ENCODE data around the gene HDAC1. TPM values are rescaled to one million over a fixed set of nuclear protein-coding genes. Genes with fewer than 3 reads are reported as not detected.

The HDAC1 gene
- total RNA-seq, 2 experiments from 2014 or later: 259 to 263 TPM

GRCh38 chr1:32335790-32336590 is 44.1 kb downstream of the HDAC1 start, which contains the start of gene MARCKSL1:
MARCKSL1 (minus strand) TSS chr1:32336233; CDS start chr1:32336033, 200 bp downstream.
- no peak within 1 kb of the TSS for H2AFZ ChIP-seq (ENCODE audit: low read length)
- BruUV-seq (replicated peaks): no TSS peak
- H3K27ac ChIP-seq (ENCODE audit: low read depth, low read length, poor library complexity, severe bottlenecking): peak within 1 kb of the TSS; percentile 64
- H3K9me3 ChIP-seq (ENCODE audit: low read length): no peaks in the 10 kb centered on the region
- CTCF ChIA-PET (ENCODE audit: unreplicated experiment): interaction anchor here (0.7 to 0.9 kb wide), 3 partner anchors 9 to 135 kb away, joined by 3 read pairs; no protein-coding TSS in a partner anchor
- DNase-seq (ENCODE audit: low spot score): peak; percentile 85
- TF ChIP-seq CTCF (conservative IDR thresholded peaks at IDR 0.05; ENCODE audit: low read length): no peak
- no peak for TF ChIP-seq EZH2phosphoT487 (IDR thresholded peaks at IDR 0.05; ENCODE audit: borderline replicate concordance, low read depth, low read length)
- no peaks in the 10 kb centered on the region for H3K9me2 ChIP-seq (ENCODE audit: insufficient read depth, low read length)
- peak within 1 kb of the TSS; percentile 85 for H3K4me3 ChIP-seq (ENCODE audit: low read depth, low read length, poor library complexity, severe bottlenecking)
- H3K79me2 ChIP-seq (ENCODE audit: insufficient read depth, low read depth, low read length): peaks cover 27% of the 10 kb centered on the region
- H3K4me1 ChIP-seq (ENCODE audit: insufficient read depth, low read length, poor library complexity, severe bottlenecking): peaks cover 50% of the 10 kb centered on the region
- peaks cover 10% of the 10 kb centered on the region for H4K20me1 ChIP-seq (ENCODE audit: insufficient read depth, low read length)
- peaks cover 40% of the 10 kb centered on the region for H3K36me3 ChIP-seq (ENCODE audit: insufficient read depth, low read length)
- peak within 1 kb of the TSS; percentile 99 for H3K4me2 ChIP-seq (ENCODE audit: low read length)
- intact Hi-C loops (cut with micrococcal nuclease; ENCODE audit: unreplicated experiment): loop anchor here (1.0 to 5.0 kb wide), 5 partner anchors 15 to 481 kb away; partner anchors contain the start of genes HDAC1, S100PBP and YARS1
- POLR2A ChIA-PET: interaction anchor here (0.5 to 1.6 kb wide), 14 partner anchors 11 to 551 kb away, joined by 3 to 8 read pairs (median 4); no protein-coding TSS in a partner anchor

DNA sequence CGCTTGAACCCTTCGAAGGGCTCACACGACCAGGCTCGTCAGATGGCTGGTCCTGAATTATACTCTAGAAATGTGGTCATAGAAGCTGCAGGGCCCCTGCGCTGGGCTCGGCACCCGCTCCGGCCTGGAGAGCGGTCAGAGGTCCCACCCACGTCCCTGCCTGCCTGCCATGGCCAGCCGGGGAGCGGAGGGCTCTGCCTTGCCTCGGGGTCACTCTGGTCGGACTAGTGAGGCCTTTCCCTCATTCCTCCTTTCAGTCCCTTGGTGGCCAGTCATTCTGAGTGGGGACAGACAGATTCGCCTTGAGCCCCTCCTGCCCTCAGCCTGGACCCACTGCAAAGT is 44.7 kb downstream of the HDAC1 start:
- DNase-seq (ENCODE audit: low spot score): no peak
- Histone ChIP-seq H3K27ac (ENCODE audit: low read depth, low read length, poor library complexity, severe bottlenecking) (no peak overlapping the region), H3K4me2 (ENCODE audit: low read length) (peak overlapping the region; percentile 99), H4K20me1 (ENCODE audit: insufficient read depth, low read length) (peaks cover 10% of the 10 kb centered on the region), H2AFZ (ENCODE audit: low read length) (no peak overlapping the region), H3K9me2 (ENCODE audit: insufficient read depth, low read length) (no peaks in the 10 kb centered on the region), H3K4me3 (ENCODE audit: low read depth, low read length, poor library complexity, severe bottlenecking) (peak overlapping the region; percentile 85), H3K4me1 (ENCODE audit: insufficient read depth, low read length, poor library complexity, severe bottlenecking) (peaks cover 50% of the 10 kb centered on the region), H3K79me2 (ENCODE audit: insufficient read depth, low read depth, low read length) (peaks cover 27% of the 10 kb centered on the region), H3K9me3 (ENCODE audit: low read length) (no peaks in the 10 kb centered on the region), H3K36me3 (ENCODE audit: insufficient read depth, low read length) (peaks cover 35% of the 10 kb centered on the region)
- no TSS peak for BruUV-seq (replicated peaks)
- CTCF ChIA-PET (ENCODE audit: unreplicated experiment): interaction anchor here (0.7 to 0.9 kb wide), 3 partner anchors 9 to 135 kb away, joined by 3 read pairs; no protein-coding TSS in a partner anchor
- POLR2A ChIA-PET: interaction anchor here (0.6 to 1.6 kb wide), 11 partner anchors 11 to 381 kb away, joined by 3 to 8 read pairs (median 4); partner anchors contain the start of gene LCK
- intact Hi-C loops (cut with micrococcal nuclease; ENCODE audit: unreplicated experiment): loop anchor here (1.0 to 5.0 kb wide), 3 partner anchors 15 to 481 kb away; partner anchors contain the start of genes S100PBP and YARS1
- TF ChIP-seq EZH2phosphoT487 (IDR thresholded peaks at IDR 0.05; ENCODE audit: borderline replicate concordance, low read depth, low read length) (no peak), CTCF (conservative IDR thresholded peaks at IDR 0.05; ENCODE audit: low read length) (no peak)
